Trophoblast cell (in vitro differentiated cells and primary cell): ENCODE data around the gene TMEM198.

Source experiments
- DNase-seq, 2 donors: peaks; one replicate each; pipeline ENCODE4 v3.0.0-alpha.2; 2016
- H2AFZ ChIP-seq: 2 replicates; pipeline ENCODE4 v1.6.1; 2013; ENCODE audit warnings: low read length, moderate library complexity, mild to moderate bottlenecking; ENCODE audit not compliant: insufficient read depth, poor library complexity
- H2AK5ac ChIP-seq: 2 replicates; pipeline ENCODE4 v1.6.1; 2013; ENCODE audit warnings: mild to moderate bottlenecking, low read length
- H2BK120ac ChIP-seq: 2 replicates; pipeline ENCODE4 v1.6.1; 2013; ENCODE audit warnings: low read length, mild to moderate bottlenecking, moderate library complexity; ENCODE audit not compliant: insufficient read depth, poor library complexity
- H2BK12ac ChIP-seq: 2 replicates; pipeline ENCODE4 v1.6.1; 2013; ENCODE audit warnings: mild to moderate bottlenecking, low read length, moderate library complexity
- H2BK5ac ChIP-seq: 2 replicates; pipeline ENCODE4 v1.6.1; 2013; ENCODE audit warnings: low read length, low read depth, moderate library complexity, mild to moderate bottlenecking; ENCODE audit not compliant: poor library complexity
- H3K14ac ChIP-seq: 2 replicates; pipeline ENCODE4 v1.6.1; 2013; ENCODE audit warnings: mild to moderate bottlenecking, low read length
- H3K18ac ChIP-seq: 2 replicates; pipeline ENCODE4 v1.6.1; 2013; ENCODE audit warnings: mild to moderate bottlenecking, low read length
- H3K23ac ChIP-seq: 2 replicates; pipeline ENCODE4 v1.6.1; 2013; ENCODE audit warnings: low read length
- H3K27ac ChIP-seq: 2 replicates; pipeline ENCODE4 v1.5.1; 2013; ENCODE audit warnings: low read depth, mild to moderate bottlenecking, inconsistent platforms, low read length, moderate library complexity
- H3K27me3 ChIP-seq: 2 replicates; pipeline ENCODE4 v1.6.1; 2013; ENCODE audit warnings: inconsistent platforms, mild to moderate bottlenecking, low read length, moderate library complexity; ENCODE audit not compliant: insufficient read depth
- H3K36me3 ChIP-seq, 2 experiments: 1 replicate in 1 of 2; 2 replicates in 1 of 2; pipeline ENCODE4 v1.6.1; 2013; ENCODE audit warnings: low read length in 2 of 2, mild to moderate bottlenecking in 2 of 2, moderate library complexity in 1 of 2; ENCODE audit not compliant: insufficient read depth in 2 of 2, control insufficient read depth in 1 of 2
- H3K4ac ChIP-seq: 2 replicates; pipeline ENCODE4 v1.6.1; 2013; ENCODE audit warnings: low read depth, mild to moderate bottlenecking, low read length, moderate library complexity
- H3K4me1 ChIP-seq, 2 experiments: 1 replicate in 1 of 2; 2 replicates in 1 of 2; pipeline ENCODE4 v1.6.1; 2013; ENCODE audit warnings: low read length in 2 of 2, mild to moderate bottlenecking in 2 of 2, moderate library complexity in 1 of 2; ENCODE audit not compliant: insufficient read depth in 2 of 2, control insufficient read depth in 1 of 2
- H3K4me2 ChIP-seq: 2 replicates; pipeline ENCODE4 v1.6.1; 2013; ENCODE audit warnings: inconsistent platforms, mild to moderate bottlenecking, low read length, moderate library complexity
- H3K4me3 ChIP-seq: 2 replicates; pipeline ENCODE4 v1.5.1; 2013; ENCODE audit warnings: mild to moderate bottlenecking, low read depth, low read length, inconsistent platforms
- H3K79me1 ChIP-seq: one replicate; pipeline ENCODE4 v1.6.1; 2013; ENCODE audit warnings: low read length
- H3K79me2 ChIP-seq: 2 replicates; pipeline ENCODE4 v1.6.1; 2013; ENCODE audit warnings: low read length, mild to moderate bottlenecking; ENCODE audit not compliant: control insufficient read depth, insufficient read depth, poor library complexity
- H3K9ac ChIP-seq: 2 replicates; pipeline ENCODE4 v1.6.1; 2013; ENCODE audit warnings: mild to moderate bottlenecking, low read length
- H3K9me3 ChIP-seq: 2 replicates; pipeline ENCODE4 v1.6.1; 2013; ENCODE audit warnings: low read depth, mild to moderate bottlenecking, control low read depth, inconsistent platforms, low read length; ENCODE audit not compliant: insufficient read depth
- H4K12ac ChIP-seq: 2 replicates; pipeline ENCODE4 v1.6.1; 2013; ENCODE audit warnings: low read depth, mild to moderate bottlenecking, low read length, moderate library complexity
- H4K8ac ChIP-seq: 2 replicates; pipeline ENCODE4 v1.6.1; 2013; ENCODE audit warnings: low read depth, mild to moderate bottlenecking, low read length, moderate library complexity
- H4K91ac ChIP-seq: one replicate; pipeline ENCODE4 v1.6.1; 2013; ENCODE audit warnings: low read depth, mild to moderate bottlenecking, low read length, moderate library complexity
- whole genome bisulfite sequencing: extraction: QIAGEN DNeasy Blood & Tissue Kit; methylation state at CpG from one replicate; pipeline ENCODE4 v1.1.7; 2013; ENCODE audit warnings: missing lambda C conversion rate; ENCODE audit not compliant: insufficient read length, insufficient coverage; ENCODE audit errors: extremely low coverage; 5-methylcytosine and 5-hydroxymethylcytosine counted together

Gene TMEM198

GRCh38 chr2:219578811-219579613 is 35.2 kb downstream of the TMEM198 start:
- H3K4ac ChIP-seq = no peak overlapping the region
- no peaks in the 10 kb centered on the region for H3K27me3 ChIP-seq
- peak overlapping the region; percentile 32 for H4K8ac ChIP-seq
- H3K4me2 ChIP-seq = no peak overlapping the region
- no peak overlapping the region for H2AK5ac ChIP-seq
- WGBS = no CpG with 5 or more reads among the region's 8 CpGs
- peak; percentile 61 to 97 for DNase-seq
- H3K9me3 ChIP-seq = no peaks in the 10 kb centered on the region
- H3K36me3 ChIP-seq = no peaks in the 10 kb centered on the region
- H2BK12ac ChIP-seq = peak overlapping the region; percentile 47
- H2BK120ac ChIP-seq = peak overlapping the region; percentile 12
- H3K79me2 ChIP-seq = no peaks in the 10 kb centered on the region
- H3K14ac ChIP-seq = no peak overlapping the region
- no peak overlapping the region for H2AFZ ChIP-seq
- no peak overlapping the region for H3K9ac ChIP-seq
- no peak overlapping the region for H2BK5ac ChIP-seq
- no peak overlapping the region for H3K4me3 ChIP-seq
- no peak overlapping the region for H3K23ac ChIP-seq
- H3K79me1 ChIP-seq = no peaks in the 10 kb centered on the region
- H4K91ac ChIP-seq = peak overlapping the region; percentile 81
- H4K12ac ChIP-seq = no peak overlapping the region
- peaks cover 20 to 21% of the 10 kb centered on the region in 2 experiments for H3K4me1 ChIP-seq
- no peak overlapping the region for H3K18ac ChIP-seq
- peak overlapping the region; percentile 82 for H3K27ac ChIP-seq

GRCh38 chr2:219581346-219581745 is 37.5 kb downstream of the TMEM198 start:
- no peaks in the 10 kb centered on the region for H3K36me3 ChIP-seq
- H3K9ac ChIP-seq = no peak overlapping the region
- H4K8ac ChIP-seq = no peak overlapping the region
- no peaks in the 10 kb centered on the region for H3K79me2 ChIP-seq
- no peak overlapping the region for H3K4me3 ChIP-seq
- no peak overlapping the region for H2BK5ac ChIP-seq
- H3K9me3 ChIP-seq = no peaks in the 10 kb centered on the region
- H3K4me1 ChIP-seq = peaks cover 18 to 20% of the 10 kb centered on the region in 2 experiments
- no peak overlapping the region for H3K4ac ChIP-seq
- H3K27me3 ChIP-seq = no peaks in the 10 kb centered on the region
- H2BK120ac ChIP-seq = no peak overlapping the region
- DNase-seq = peak; percentile 47 to 82
- H3K27ac ChIP-seq = no peak overlapping the region
- H3K79me1 ChIP-seq = no peaks in the 10 kb centered on the region
- H3K14ac ChIP-seq = no peak overlapping the region
- H3K18ac ChIP-seq = no peak overlapping the region
- H2BK12ac ChIP-seq = no peak overlapping the region
- H3K23ac ChIP-seq = no peak overlapping the region
- WGBS = no CpG with 5 or more reads among the region's 2 CpGs
- H2AFZ ChIP-seq = no peak overlapping the region
- no peak overlapping the region for H2AK5ac ChIP-seq
- H4K12ac ChIP-seq = no peak overlapping the region
- H4K91ac ChIP-seq = no peak overlapping the region
- H3K4me2 ChIP-seq = no peak overlapping the region

GRCh38 chr2:219591091-219591490 is 47.3 kb downstream of the TMEM198 start:
- no peak overlapping the region for H3K18ac ChIP-seq
- no peak overlapping the region for H4K91ac ChIP-seq
- no peak overlapping the region for H3K23ac ChIP-seq
- H2BK12ac ChIP-seq = no peak overlapping the region
- H2AFZ ChIP-seq = no peak overlapping the region
- H2BK5ac ChIP-seq = no peak overlapping the region
- peaks cover 3% of the 10 kb centered on the region for H3K79me1 ChIP-seq
- no peak for DNase-seq
- H3K14ac ChIP-seq = no peak overlapping the region
- no peaks in the 10 kb centered on the region for H3K36me3 ChIP-seq
- H3K4ac ChIP-seq = no peak overlapping the region
- H3K27ac ChIP-seq = no peak overlapping the region
- no peak overlapping the region for H3K4me2 ChIP-seq
- no CpG with 5 or more reads among the region's 4 CpGs for WGBS
- no peaks in the 10 kb centered on the region for H3K27me3 ChIP-seq
- no peak overlapping the region for H4K12ac ChIP-seq
- no peak overlapping the region for H3K9ac ChIP-seq
- peaks cover 3 to 8% of the 10 kb centered on the region in 2 experiments for H3K4me1 ChIP-seq
- no peak overlapping the region for H3K4me3 ChIP-seq
- no peak overlapping the region for H2AK5ac ChIP-seq
- peak overlapping the region; percentile 17 for H2BK120ac ChIP-seq
- no peaks in the 10 kb centered on the region for H3K9me3 ChIP-seq
- no peaks in the 10 kb centered on the region for H3K79me2 ChIP-seq
- no peak overlapping the region for H4K8ac ChIP-seq

- H3K4me1 ChIP-seq = peaks cover 6 to 12% of the 10 kb centered on the region in 2 experiments
- H3K4me3 ChIP-seq = no peak overlapping the region
- H2AK5ac ChIP-seq = no peak overlapping the region
- no peak overlapping the region for H2BK12ac ChIP-seq
- no peak overlapping the region for H3K23ac ChIP-seq
- no peak overlapping the region for H3K14ac ChIP-seq
- no peak for DNase-seq
- no CpG with 5 or more reads among the region's 6 CpGs for WGBS
- H3K9me3 ChIP-seq = no peaks in the 10 kb centered on the region
- H3K27me3 ChIP-seq = no peaks in the 10 kb centered on the region
- peaks cover 6% of the 10 kb centered on the region for H3K79me2 ChIP-seq
- H4K12ac ChIP-seq = no peak overlapping the region
- H2BK120ac ChIP-seq = no peak overlapping the region
- no peak overlapping the region for H3K4ac ChIP-seq
- peaks cover 14% of the 10 kb centered on the region for H3K79me1 ChIP-seq
- H4K8ac ChIP-seq = no peak overlapping the region
- H3K9ac ChIP-seq = no peak overlapping the region
- no peak overlapping the region for H4K91ac ChIP-seq
- H2AFZ ChIP-seq = no peak overlapping the region
- no peak overlapping the region for H3K4me2 ChIP-seq
- H3K36me3 ChIP-seq = no peaks in the 10 kb centered on the region
- H3K18ac ChIP-seq = no peak overlapping the region
- H3K27ac ChIP-seq = no peak overlapping the region
- H2BK5ac ChIP-seq = no peak overlapping the region
Measured at GRCh38 chr2:219592736-219593135, 48.9 kb downstream of the TMEM198 start.
